ENCODE results near the gene SCPEP1.

Gene SCPEP1

DNA sequence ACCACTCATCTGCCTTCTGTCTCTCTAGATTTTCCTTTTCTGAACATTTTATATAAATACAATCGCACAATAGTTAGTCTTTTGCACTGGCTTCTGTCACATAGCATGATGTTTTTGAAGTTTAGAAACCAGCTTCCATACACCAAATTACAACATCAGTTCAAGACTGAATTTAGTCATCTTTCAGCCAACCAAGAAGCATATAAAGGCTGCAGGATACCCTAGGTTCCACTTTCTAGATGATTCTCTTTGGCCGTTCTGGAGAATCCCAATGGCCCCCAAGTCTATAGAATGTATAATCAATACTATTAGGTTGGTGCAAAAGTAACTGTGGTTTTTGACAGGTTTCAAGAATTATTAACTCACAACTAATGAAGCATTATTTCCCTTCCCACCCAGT is 19.4 kb downstream of the SCPEP1 start:
- TF ChIP-seq, protein P1, sequence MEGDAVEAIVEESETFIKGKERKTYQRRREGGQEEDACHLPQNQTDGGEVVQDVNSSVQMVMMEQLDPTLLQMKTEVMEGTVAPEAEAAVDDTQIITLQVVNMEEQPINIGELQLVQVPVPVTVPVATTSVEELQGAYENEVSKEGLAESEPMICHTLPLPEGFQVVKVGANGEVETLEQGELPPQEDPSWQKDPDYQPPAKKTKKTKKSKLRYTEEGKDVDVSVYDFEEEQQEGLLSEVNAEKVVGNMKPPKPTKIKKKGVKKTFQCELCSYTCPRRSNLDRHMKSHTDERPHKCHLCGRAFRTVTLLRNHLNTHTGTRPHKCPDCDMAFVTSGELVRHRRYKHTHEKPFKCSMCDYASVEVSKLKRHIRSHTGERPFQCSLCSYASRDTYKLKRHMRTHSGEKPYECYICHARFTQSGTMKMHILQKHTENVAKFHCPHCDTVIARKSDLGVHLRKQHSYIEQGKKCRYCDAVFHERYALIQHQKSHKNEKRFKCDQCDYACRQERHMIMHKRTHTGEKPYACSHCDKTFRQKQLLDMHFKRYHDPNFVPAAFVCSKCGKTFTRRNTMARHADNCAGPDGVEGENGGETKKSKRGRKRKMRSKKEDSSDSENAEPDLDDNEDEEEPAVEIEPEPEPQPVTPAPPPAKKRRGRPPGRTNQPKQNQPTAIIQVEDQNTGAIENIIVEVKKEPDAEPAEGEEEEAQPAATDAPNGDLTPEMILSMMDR (IDR thresholded peaks at IDR 0.05): no peak

DNA sequence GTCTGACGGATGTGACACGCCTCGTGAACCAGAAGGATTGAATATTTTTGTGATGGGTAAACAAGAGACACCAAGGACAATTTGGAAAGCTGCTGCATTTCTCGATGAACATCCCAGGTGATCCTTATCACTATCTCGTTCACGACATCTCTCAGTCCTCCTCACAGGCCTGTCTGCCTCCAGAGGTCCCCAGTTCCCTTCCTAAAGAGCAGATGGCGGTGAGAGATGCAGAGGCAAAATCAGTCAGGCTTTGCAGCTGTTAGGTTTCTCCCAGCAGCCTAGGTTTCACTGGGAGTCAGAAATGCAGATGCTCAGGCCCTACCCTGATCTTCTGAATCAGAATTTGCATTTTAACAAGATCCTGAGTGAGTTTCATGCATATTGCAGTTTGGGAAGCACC is 23.6 kb downstream of the SCPEP1 start:
- TF ChIP-seq, protein P1 (IDR thresholded peaks at IDR 0.05): no peak

DNA sequence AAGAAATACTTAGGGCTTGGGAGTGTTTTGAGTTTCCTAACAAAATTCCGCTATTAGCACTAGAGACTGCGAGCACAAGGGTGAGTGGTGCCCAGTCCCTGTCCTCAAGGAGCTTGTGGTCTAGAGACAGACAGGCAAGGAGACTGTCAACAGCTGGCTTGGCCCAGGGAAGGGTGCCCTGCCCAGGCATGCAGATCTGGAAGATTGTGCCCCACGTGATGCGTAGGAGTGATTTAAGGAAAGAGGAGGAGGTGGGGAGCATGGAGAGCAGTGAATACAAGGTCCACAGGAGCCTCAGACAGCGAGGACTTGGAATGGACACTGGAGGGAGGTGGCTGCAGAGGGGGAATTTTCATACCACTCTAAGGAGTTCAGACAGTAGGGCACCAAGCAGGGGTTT is 25.0 kb downstream of the SCPEP1 start:
- TF ChIP-seq, protein P1 (IDR thresholded peaks at IDR 0.05): no peak

DNA sequence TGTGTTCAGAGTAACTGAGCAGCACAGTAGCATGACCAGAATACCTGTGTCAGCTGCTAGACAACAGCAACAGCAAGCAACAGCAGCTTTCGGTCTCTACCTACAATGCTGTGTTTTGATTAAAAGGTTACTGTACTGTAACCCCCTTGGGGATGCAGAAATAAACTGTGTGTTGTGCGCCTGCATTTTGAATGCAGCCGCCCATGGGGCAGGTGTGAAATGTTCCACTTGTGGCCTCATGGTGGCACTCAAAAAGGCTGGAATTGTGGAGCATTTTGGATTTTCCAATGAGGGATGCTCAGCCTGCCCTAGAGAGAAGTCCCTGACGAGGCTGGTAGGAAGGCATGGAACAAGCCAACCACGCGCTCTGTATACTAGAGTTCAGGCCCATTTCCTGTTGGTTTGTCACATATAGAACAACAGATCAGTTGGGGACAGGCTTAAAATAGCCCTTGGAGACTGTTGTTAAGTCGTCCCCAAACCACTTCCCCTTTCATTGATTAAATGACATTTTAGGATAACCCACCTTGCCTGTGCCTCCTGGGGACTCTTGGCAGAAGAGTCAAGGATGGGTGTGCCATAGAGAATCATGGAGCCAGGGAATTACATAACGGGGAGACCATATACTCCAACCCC is 27.1 kb downstream of the SCPEP1 start:
- TF ChIP-seq, protein P1 (IDR thresholded peaks at IDR 0.05): peak; percentile 55

DNA sequence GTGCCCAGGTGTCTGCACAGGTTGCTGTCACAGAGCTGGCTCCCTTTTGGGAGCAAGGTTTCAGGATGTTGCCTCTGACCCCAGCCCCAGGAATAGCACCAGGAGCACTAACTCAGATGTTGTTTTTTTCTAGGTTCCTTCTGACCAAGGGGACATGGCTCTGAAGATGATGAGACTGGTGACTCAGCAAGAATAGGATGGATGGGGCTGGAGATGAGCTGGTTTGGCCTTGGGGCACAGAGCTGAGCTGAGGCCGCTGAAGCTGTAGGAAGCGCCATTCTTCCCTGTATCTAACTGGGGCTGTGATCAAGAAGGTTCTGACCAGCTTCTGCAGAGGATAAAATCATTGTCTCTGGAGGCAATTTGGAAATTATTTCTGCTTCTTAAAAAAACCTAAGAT is 28.1 kb downstream of the SCPEP1 start:
- TF ChIP-seq, protein P1 (IDR thresholded peaks at IDR 0.05): no peak

DNA sequence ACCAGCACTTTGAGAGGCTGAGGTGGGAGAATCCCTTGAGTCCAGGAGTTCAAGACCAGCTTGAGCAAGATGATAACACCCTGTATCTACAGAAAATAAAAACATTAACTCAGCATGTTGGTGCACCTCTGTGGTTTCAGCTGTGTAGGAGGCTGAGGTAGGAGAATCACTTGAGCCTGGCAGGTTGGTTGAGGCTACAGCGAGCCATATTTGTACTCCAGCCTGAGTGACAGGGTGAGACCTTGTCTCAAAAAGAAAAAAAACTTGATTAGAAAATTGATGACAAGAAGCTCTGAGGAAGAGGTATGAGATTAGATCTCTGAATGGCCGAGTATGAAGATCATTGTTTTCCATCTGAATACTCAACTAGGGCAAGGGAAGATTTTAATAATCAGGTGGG is 31.0 kb downstream of the SCPEP1 start:
- TF ChIP-seq, protein P1 (IDR thresholded peaks at IDR 0.05): no peak

DNA sequence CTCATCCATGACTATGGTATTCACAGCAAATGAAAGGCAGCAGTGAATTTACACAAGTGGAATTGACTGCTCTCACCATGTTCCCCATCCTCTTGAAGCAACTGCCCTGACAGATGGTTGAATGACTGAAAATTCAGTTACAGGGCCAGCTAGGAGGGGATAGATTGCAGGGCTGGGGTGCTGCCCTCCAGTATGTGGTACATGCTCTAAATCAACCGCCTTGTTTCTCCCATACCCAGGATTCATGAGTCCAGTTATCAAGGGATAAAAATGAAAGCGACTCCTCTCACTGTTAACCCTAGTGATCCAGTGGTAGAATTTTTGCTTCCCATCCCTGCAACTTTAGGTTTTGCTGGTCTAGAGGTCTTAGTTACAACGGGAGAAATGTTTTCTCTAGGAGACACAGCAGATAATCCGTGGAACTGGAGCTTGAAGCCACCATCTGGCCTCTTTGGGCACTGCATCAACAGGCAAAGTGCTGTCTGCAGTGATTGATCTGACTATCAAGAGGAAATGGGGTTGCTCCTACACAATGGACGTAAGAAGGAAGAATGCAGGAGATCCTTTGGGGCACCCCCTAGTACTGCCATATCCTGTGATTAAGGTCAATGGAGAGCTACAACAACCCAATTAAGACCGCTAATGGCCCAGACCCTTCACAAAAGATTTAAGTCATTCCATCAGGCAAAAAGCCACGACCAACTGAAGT is 32.0 kb downstream of the SCPEP1 start:
- TF ChIP-seq, protein P1 (IDR thresholded peaks at IDR 0.05): peak; percentile 73
